GM19395 (cell line): Measurements from ENCODE around the gene YTHDF1.
"Not testable (repeated sequence)": the region's sequence is repeated elsewhere in the genome, so short reads cannot be mapped to it uniquely, and the experiment has no call there.

ENCODE experiments used
- ATAC-seq: cut with Tn5 transposase; IDR thresholded peaks from one replicate; pipeline ENCODE4 v1.9.1; 2021; ENCODE audit warnings: mild to moderate bottlenecking, moderate library complexity; ENCODE audit not compliant: unreplicated experiment

YTHDF1 gene

GRCh38 chr20:63228806-63229205 is 12.9 kb upstream of the YTHDF1 start:
- ATAC-seq: no peak

- ATAC-seq: no peak
These were observed 11.3 kb upstream of the YTHDF1 start for GRCh38 chr20:63227260-63227659.

DNA sequence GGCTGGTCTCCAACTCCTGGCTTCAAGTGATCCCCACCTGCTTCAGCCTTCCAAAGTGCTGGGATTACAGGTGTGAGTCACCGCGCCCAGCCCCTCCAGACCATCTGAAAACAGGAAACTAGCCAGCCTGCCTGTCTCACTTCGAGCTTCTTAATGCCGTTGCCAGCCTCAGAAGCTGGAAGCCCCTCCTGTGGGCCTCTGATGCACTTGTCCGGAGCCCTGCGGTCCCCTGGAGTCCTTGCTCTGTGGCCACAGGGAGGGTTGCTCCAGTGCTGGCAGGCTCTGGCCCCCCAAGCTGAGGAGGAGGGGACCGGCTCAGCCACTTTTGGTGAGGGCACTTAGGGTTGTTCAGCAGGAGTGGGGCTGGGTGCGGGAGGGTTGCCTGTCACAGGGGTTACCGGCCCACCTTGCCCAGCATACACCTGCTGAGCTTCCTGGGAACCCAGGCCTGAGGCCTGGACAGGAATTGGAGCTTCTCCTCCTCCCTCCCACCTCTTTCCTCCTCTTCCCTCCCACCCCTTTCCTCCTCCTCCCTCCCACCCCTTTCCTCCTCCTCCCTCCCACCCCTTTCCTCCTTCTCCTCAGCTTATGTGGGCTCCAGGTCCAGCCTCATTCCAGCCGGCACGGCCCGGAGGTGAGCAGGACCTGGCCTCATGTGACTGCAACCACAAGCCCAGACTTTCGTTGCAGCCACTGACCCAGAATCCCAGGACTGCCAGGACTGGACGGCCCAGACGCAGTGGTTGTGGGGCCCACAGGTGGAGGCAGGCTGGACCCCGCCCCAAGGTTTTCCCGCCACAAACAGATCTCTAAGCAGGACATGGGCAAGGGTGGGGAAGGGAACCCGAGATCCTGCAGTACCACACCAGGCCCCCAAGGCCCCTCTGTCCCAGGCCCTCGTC is 10.4 kb upstream of the YTHDF1 start:
- no peak for ATAC-seq

DNA sequence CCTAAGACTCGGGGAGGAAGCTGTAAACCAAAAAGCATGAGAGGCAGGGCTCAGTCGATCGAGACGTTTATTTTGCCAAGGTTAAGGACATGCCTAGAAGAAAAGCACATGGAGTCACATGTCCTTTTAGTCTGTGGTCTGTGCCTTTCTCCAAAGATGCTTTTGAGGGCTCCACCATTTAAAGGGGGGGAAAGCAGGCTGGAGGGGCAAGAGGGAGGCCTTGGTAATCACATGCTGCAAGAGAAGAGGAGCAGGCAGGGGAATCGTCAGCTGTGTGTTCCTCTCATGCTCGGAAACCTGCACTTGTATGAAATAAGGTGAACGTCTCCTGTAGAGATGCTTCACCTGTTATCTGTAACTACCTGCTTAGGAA is 9.1 kb upstream of the YTHDF1 start:
- ATAC-seq: no peak

DNA sequence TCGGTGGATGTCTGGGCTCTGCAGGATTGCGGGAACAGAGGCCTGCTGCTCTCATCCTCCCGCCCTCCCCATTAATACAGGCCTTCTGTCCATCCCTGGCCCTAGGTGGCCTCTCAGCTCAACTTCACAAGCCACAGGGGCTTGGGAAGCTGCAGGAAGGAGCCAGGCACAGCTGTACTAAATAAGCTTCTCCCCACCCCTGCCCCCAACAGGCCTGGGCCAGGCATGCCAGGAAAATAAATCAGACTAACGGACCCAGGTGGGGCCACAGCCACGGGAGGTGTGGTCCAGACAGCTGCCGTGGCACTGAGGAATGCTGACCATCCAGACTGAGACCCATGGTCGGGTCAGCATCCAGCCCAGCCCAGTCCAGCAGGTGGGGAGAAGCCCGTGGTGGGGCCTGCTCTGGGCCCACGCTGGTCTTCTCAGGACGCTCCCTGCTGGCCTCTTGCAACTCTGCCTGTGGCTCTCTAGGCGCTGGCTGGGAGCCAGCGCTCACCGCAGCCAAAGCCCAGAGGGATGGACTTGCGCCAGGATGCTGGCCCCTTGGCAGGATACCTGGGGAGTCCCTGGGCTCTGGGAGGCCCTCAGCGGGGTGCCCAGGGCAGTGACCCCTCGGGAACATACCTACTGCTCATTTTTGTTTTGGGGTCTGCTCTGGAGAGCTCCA is 8.6 kb upstream of the YTHDF1 start:
- no peak for ATAC-seq

DNA sequence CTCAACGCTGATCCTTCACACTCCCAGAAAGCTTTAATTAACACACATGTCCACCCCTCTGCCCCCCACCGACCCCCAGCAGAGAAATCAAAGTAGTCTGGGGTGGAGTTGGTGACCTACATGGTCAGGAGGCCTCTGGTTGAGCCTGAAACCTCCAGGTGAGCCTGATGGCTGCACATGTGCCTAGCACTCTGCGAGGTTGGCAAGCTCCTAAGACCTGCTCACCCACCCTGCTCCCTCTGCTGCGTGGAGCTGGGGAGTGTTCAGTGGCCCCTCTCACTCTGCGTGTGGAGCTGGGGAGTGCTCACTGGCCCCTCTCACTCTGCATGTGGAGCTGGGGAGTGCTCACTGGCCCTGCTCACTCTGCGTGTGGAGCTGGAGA is 7.9 kb upstream of the YTHDF1 start:
- ATAC-seq: no peak

DNA sequence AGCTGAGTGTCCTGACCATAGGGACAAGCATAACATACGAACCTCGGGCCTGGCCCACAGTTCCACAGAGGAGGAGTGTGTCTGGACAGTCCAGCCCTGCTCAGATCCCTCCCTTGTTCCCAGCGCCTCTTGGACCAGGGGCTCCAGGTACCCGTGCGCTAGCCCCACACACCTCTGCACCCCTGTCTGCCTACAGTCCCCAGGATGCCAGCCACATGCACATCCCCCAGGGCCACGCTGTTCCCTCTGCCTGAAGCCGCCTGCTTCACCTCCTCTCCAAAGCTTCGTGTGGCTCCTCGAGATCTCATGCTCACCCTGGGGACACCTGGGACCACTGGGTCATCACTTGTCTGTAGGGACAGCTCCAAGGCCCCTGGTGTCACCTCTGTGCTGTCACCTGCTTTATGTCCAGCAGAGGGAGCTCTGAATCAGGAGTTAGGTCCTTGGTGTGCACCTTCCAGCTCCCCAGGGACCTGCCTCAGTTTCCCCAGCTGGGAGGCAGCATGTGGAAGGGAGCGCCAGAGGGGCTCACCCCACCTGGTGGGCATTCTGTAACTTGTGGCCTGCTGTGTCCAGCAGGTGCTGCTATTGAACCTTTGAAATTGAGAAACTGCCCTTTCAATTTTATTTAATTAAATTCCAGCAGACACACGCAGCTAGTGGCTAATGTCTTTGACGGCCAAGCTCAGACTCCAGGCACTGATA is 7.3 kb upstream of the YTHDF1 start:
- no peak for ATAC-seq

DNA sequence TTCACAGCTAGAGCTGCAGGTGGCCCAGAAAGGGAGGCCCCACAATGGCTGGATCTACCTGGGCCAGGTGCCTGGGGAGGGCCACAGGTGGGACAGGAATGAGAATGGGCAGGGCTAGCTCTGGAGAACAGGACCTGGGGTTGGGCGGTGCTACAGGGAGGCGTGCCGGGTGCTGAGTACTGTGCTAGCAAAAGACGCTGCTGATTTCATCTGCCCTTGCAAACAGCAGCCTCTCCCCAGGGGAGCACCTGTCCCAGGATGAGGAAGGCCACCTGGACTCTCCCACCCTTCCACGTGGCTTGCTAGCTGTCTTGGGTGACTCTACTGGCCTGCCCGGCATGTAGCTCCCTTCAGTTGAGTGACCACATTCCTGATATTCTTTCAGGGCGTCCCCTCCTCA is 6.6 kb upstream of the YTHDF1 start:
- ATAC-seq: no peak

DNA sequence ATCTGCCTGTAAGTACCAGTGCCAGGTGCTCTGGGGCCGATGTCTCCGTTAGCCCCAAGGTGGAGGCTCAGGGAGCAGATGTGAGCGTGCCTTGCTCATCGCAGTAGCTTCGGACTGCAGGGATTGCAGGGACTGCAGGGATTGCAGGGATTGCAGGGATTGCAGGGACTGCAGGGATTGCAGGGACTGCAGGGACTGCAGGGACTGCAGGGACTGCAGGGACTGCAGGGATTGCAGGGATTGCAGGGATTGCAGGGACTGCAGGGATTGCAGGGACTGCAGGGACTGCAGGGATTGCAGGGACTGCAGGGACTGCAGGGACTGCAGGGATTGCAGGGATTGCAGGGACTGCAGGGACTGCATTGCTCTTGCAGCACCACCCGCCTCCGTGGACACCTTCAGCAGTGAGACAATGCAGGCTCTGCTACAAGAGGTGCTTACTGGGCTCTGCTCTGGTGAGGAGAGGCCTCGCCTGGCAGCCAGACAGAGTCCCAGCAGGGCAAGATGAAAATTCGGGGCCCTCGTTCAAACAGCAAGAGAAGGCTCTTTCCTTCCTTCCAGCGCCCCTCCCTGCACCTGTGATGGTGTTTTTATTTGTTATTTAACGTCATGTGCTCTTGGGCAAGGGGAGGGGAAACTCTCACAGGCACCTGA is 5.6 kb upstream of the YTHDF1 start:
- not testable (repeated sequence) for ATAC-seq

DNA sequence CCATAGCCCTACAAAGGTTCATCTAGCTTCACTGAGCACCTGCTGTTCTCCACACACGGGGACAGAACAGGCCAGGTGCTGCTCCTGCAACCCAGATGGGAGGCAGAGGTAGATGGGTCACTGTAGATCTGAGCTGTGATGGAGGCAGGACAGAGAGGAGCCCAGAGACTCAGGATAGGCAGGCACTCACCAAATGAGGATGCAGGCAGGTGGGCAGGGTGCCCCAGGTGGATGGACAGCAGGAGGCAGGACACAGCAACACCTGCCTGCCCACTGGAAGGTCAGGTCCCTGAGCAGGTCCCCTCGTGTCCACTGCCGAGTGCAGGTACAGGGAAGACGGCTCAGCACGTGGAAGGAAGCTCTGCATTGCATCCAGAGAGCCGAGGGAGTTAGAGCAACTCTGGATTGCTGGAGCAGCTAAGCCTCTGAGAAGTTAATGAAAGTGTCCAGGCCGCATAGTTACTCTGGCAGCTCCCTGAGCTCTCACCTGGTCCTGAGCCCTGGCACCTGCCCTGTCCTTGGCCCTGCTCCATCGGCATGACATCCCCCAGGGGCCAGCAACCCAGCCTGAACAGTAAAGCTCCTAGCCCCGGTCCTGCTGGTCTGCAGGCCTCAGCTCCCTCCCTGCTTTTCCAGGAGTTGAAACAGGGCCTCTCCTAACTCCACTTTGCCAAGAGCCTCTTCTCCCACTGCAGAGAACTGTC is 4.9 kb upstream of the YTHDF1 start:
- ATAC-seq: no peak

- ATAC-seq: no peak
These were observed 4.1 kb upstream of the YTHDF1 start for GRCh38 chr20:63219866-63220521.

DNA sequence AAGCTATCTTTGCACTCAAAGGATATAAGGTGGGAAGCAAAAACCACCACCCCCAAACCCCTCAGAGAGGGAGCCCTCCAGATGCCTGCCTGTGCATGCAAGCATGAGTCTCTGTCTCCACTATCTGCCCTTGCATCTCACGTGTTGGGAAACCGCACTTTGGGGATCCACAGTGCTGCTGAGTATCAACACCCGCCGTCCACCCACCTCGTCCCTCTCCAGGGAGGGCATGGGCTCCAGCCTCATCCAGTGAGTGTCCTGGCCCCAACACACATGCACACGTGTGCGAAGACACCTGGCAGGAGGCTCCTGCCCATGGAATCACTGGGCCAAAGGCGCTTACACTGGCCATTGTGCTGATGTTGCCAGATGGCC is 3.5 kb upstream of the YTHDF1 start:
- no peak for ATAC-seq

DNA sequence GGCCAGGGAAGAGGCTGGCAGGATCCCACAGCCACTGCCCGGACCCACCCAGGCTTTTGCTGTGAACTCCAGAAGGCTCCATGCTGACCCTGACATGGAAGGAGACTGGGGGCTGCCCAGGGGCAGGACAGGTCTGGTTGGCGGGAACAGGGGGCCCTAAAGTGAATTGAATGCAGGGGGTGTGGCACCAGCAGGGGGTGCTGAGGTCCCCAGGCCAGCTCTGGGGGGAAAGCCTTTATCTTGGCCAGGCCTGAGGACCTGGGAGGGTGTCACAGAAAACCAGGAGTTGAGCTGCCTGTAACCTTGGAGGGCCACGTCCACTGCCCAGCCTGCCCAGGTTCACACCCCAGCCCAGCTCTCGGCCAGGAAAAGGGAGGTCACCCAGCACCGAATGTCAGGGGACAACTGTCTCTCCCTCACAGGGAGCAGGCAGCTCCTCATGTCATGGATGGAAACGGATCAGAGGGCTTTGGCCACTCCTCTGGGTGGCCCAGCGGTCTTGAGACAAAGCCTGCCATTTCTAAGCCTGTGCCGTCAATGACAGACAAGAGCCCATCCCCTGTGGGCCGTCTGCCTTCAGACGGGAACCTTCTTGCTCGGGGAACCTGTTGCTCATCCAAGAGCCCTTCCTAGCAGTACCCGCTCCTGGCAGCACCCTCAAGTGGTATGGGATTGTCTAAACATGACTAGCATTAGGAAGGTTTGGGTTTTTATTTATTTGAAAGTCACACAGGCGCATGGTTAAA is 2.9 kb upstream of the YTHDF1 start:
- no peak for ATAC-seq

DNA sequence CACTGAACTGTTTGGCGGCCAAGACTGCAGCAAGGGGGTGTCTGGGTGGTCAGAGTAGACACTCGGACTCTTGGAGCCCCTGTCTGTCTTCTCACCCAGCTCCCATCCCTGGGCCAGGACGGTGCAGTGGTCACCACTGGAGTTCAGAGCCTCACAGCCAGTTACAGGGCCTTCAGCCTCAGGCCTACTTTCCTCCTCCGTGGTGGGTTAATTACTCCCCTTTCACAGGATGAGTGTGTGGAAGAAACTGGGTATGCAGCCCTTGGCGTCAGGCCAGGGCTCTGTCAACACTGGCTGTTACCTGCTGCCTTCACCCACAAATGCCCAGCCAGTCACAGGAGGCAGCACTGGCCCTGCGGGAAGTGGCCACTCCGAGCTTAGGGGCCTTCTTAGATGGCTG is 1.8 kb upstream of the YTHDF1 start:
- ATAC-seq: no peak

DNA sequence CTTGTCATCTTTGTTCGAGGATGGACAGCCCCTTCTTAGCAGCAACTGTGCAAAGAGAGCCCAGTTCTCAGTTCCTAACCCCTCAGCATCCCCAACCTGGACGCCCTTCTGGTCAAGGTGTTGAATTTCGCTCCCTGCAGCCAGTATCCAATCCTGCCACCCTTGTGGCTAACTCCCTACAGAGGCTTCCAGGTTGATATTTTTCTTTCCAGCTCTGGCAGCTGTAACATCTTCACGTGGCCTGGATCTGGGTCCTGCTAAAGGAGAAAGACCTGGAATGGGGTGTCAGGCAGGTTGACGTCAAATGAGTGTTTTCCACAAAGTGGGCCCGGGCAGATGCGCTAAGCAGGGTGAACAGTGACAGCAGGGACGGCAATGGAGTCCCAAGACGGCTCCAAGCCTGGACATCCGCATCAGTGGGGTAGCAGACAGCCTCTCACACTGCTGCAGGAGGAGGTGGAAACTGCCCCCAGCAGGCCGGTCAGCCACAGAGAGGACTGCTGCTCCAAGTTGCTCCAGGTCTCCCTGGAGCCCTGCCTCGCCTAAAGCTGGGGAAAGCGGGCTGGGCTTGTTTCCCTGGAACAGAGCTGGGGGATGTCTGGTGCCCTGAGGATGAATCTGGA is 1.0 kb upstream of the YTHDF1 start:
- ATAC-seq: no peak

GRCh38 chr20:63215101-63216040 is 560 bp downstream of the YTHDF1 start:
- peak; percentile 14 for ATAC-seq

GRCh38 chr20:63214514-63214913 is 1.4 kb downstream of the YTHDF1 start:
- ATAC-seq: no peak

DNA sequence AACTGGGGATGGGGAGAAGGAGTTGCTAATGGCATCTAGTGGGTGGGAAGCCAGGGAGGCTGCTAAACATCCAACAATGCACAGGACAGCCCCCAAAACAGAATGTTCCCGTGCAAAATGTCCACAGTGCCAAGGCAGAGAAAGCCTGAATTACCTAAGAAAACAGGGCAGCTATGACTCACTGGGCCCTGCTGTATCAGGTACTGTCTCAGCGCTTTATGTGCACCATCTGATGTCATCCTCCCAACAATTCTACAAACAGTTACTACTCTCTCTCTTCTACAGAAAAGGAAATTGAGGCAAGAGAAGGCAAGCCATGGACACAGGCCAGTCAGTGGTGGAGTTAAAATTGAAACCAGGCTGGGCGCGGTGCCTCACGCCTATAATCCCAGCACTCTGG is 3.1 kb downstream of the YTHDF1 start:
- ATAC-seq: no peak
